Fibroblast of pulmonary artery (primary cell): Measurements from ENCODE around the gene SYNJ1.
"Not testable (repeated sequence)": the region's sequence is repeated elsewhere in the genome, so short reads cannot be mapped to it uniquely, and the experiment has no call there.

Experiments
- DNase-seq: peaks from one replicate; pipeline ENCODE4 v3.0.0-alpha.2; 2010; ENCODE audit warnings: low read depth
- H3K4me3 ChIP-seq: replicated peaks from 2 replicates; pipeline ENCODE4 v1.5.1; 2011; ENCODE audit warnings: low read depth, mild to moderate bottlenecking, control low read depth, low read length, moderate library complexity
- TF ChIP-seq, protein P1 (sequence below): IDR thresholded peaks from 2 replicates; pipeline ENCODE4 v1.5.1; 2011; ENCODE audit warnings: mild to moderate bottlenecking, control low read depth, low read length, inconsistent platforms; ENCODE audit errors: missing control alignments

Gene SYNJ1

DNA sequence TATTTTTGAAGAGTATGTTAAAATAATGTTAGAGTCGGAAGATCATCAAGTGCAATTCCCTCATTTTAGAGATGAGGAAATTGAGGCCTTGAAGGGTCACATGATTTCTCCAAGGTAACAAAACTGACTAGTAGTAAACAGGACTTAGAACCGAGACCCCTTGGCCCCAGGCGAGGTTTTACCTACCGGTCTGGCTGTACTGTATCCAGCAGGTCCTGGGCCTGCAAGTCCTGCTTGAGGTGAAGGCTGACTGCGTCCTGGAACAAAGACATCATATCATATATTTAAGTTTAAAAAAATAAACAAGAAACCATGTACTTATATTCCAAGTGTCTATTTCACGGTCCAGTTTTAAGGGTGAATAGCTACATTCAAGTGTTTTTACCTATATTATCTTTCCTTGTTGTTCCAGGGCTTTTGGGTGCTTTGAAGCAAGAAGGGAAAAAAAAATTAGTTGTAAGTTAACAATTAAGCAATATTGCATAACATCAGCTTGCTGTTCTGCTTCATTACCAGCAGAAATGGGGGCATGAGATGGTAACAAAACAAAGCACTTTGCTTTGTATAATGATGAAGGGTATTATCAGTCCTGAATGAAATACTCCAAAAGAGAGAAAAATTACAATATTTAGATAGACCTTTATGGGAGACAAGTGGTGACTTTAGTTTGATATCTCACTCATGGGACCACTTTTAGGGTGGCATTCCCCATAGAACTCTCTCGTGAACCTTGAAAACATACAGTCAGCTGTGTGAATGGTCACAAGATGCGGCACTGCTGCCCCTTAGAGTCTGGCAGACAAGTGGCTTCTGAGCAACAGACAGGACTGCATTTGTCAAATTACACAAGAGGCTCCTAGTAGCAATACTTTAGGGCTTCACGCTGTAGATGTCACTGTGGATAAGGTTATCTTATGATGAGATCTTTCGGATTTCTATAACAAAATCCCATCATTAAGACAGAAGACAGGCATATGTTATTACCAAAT lies 85.8 kb downstream of the SYNJ1 start:
- TF ChIP-seq, protein P1, sequence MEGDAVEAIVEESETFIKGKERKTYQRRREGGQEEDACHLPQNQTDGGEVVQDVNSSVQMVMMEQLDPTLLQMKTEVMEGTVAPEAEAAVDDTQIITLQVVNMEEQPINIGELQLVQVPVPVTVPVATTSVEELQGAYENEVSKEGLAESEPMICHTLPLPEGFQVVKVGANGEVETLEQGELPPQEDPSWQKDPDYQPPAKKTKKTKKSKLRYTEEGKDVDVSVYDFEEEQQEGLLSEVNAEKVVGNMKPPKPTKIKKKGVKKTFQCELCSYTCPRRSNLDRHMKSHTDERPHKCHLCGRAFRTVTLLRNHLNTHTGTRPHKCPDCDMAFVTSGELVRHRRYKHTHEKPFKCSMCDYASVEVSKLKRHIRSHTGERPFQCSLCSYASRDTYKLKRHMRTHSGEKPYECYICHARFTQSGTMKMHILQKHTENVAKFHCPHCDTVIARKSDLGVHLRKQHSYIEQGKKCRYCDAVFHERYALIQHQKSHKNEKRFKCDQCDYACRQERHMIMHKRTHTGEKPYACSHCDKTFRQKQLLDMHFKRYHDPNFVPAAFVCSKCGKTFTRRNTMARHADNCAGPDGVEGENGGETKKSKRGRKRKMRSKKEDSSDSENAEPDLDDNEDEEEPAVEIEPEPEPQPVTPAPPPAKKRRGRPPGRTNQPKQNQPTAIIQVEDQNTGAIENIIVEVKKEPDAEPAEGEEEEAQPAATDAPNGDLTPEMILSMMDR = no peak
- no peak for DNase-seq
- H3K4me3 ChIP-seq = no peak overlapping the region

DNA sequence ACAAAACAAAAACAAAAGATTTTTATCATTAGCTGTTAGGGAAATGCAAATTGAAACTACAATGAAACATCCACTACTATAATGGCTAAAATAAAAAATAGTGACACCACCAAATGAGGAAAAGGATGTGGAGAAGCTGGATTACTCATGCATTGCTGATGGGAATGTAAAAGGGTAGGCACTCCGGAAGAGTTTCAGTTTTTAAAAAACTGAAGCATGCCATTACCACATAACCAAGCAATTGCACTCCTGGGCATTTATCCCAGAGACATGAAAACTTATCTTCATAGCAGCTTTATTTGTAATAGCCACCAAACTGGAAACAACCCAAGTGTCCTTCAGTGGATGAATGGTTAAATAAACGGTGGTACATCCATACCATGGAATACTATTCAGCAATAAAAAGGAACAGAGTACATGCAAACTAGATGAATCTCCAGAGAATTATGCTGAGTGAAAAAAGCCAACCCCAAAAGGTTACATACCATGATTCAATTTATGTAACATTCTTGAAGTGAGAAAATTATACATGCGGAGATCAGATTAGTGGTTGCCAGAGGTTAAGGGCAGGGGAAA lies 101.1 kb downstream of the SYNJ1 start:
- H3K4me3 ChIP-seq = no peak overlapping the region
- TF ChIP-seq, protein P1 = no peak
- DNase-seq = peak; percentile 60

DNA sequence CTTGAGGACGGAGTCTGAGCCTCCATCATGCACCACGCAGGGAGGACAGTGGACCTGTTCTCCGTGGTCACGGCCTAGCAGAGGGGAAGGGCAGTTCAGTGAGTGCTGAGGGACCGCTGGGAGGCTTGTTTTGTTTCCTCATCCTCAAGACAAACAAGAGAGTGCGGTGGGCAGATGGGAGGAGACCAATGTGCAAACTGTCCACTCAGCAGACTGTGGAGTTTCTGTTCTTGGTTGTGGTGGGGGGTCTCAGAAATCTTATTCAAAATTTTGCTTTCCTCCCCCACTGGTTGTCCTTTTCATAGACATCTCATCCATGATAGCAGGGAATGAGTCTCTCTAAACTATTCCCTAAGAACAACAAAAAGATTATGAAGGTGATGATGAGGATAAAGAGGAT lies 109.6 kb downstream of the SYNJ1 start:
- DNase-seq, H3K4me3 ChIP-seq: not testable (repeated sequence)

DNA sequence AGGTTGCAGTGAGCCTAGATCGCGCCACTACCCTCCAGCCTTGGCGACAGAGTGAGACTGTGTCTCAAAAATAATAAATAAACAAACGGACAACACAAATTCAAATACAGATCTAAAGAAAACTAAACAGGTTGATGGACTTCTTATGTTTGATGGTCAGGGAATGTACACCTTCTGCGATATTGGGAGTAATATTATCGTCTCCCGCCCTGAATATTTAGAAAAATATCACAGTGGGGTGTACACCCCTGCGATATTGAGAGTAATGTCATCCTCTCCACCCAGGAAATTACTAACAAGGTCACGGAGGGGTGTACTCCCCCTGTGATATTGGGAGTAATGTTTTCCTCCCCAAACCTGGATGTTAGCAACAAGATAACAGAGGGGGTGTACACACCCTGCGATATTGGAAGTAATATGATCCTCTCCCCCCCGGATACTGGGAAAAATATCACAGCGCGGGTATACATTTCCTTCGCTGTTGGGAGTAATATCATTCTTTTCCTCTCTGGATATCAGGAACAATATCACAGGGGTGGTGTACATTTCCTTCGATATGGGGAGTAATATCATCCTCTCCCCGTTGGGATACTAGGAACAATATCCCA lies 114.3 kb downstream of the SYNJ1 start:
- TF ChIP-seq, protein P1 = no peak
- peak overlapping the region; percentile 92 for H3K4me3 ChIP-seq
- no peak for DNase-seq

DNA sequence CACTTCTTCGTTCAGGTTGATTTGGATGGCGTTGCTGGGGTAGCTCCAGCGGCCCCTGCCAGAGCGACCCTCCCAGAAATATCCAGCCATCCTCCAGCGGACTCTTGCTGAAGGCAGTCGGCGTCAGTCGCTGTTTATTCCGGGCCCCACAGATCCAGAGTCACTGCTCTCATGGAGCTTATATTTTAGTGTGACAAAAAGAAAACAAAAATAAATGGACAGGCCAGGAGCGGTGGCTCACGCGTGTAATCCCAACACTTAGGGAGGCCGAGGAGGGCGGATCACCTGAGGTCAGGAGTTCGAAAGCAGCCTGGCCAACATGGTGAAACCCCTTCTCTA lies 114.8 kb downstream of the SYNJ1 start:
- TF ChIP-seq, protein P1 = no peak
- H3K4me3 ChIP-seq = peak overlapping the region; percentile 92
- DNase-seq = no peak

DNA sequence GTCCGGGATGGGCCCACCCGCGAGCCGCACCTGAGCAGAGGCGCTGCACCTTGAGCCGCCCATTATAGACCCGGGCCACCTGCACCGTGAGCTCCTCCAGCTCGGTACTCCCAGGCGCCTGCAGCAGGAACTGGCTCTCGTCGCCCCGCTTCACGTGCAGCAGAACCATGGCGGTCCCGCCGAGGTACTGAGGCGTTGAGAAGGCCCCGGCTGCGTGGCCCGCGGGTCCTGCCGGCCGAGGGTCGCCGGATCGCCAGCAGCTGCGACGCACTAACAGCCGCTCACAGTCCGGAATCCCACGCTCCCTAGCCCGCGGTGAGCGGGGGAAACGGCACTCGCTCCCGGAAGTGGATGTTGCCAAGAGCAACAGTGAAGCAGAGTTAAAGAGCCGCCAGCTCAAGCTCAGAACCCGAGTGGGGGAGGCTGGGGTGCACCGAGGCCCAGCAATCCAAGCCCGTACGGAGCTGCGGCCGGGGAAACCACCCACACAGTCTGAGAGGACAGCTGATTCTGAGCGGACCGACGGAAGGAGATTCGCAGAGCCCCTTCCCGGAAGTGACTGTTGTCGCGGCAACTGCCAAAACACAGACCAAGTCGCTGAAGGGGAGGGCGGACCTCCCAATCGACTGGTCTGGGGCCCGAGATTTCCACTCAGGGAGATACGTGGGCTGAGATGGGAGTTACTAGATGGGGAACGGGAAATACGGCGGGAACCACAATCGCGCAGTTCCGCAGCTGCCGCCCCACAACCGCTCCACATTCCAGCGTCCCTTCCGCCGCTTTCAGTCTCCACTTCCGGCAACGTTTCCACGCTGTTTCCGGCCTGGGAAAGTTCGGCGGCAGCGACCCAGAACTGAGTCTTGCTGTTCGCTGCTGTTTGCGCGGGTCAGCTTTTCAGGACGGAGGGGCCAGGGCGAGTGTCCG lies 115.5 kb downstream of the SYNJ1 start, which contains the start of gene CFAP298:
CFAP298 (minus strand) TSS at position 303 of the 924 bp plus-strand sequence; CDS start at position 169, 134 bp downstream.
- TF ChIP-seq, protein P1 = no peak
- DNase-seq = peak; percentile 97
- H3K4me3 ChIP-seq = peak within 1 kb of the TSS; percentile 92
